Activated T-cell treated with anti-CD3 and anti-CD28 coated beads, Interleukin-2, amount 50 U/mL, for 72 hours (primary cell): ENCODE data around the gene MAPK14. TPM values are rescaled to one million over a fixed set of nuclear protein-coding genes. Genes with fewer than 3 reads are reported as not detected.

Experiments
- ATAC-seq, 2 donors: fragments of 150-1000 bp; cut with Tn5 transposase; replicated peaks in 1 of 2; 2 replicates each; pipeline ENCODE4 v1.10.0; 2021; ENCODE audit warnings: moderate library complexity in 2 of 2, mild to moderate bottlenecking in 1 of 2
- DNase-seq, 2 donors: peaks; one replicate each; pipeline ENCODE4 v3.0.0; 2021 to 2022; ENCODE audit warnings: mixed read lengths in 1 of 2
- H3K27ac Mint-ChIP-seq: one replicate; pipeline ENCODE4 v1.8.0; 2022; ENCODE audit warnings: mild to moderate bottlenecking, moderate library complexity, mixed read lengths
- H3K27me3 Mint-ChIP-seq: one replicate; pipeline ENCODE4 v1.8.0; 2022; ENCODE audit warnings: low read depth, mixed read lengths
- H3K36me3 Mint-ChIP-seq, 2 donors: one replicate each; pipeline ENCODE4 v1.8.0; 2022; ENCODE audit warnings: mixed read lengths in 2 of 2, mild to moderate bottlenecking in 1 of 2; ENCODE audit not compliant: insufficient read depth in 2 of 2
- H3K4me1 Mint-ChIP-seq: one replicate; pipeline ENCODE4 v1.8.0; 2022; ENCODE audit warnings: low read depth, mixed read lengths
- H3K4me3 Mint-ChIP-seq, 2 donors: one replicate each; pipeline ENCODE4 v1.8.0; 2022; ENCODE audit warnings: mild to moderate bottlenecking in 2 of 2, mixed read lengths in 2 of 2, moderate library complexity in 2 of 2
- H3K9me3 Mint-ChIP-seq, 2 donors: one replicate each; pipeline ENCODE4 v1.8.0; 2022; ENCODE audit warnings: mixed read lengths in 2 of 2
- total RNA-seq, 2 donors: library from RNA; stranded (reverse); gene quantifications; one replicate each; pipeline ENCODE4 v1.2.3, GENCODE V29; 2022

Gene MAPK14
- total RNA-seq, 2 donors from 2014 or later = 53.0 to 63.4 TPM

- no peak overlapping the region for H3K4me3 Mint-ChIP-seq
- no peaks in the 10 kb centered on the region for H3K27me3 Mint-ChIP-seq
- no peaks in the 10 kb centered on the region for H3K9me3 Mint-ChIP-seq
- no peak overlapping the region for H3K27ac Mint-ChIP-seq
- no peak for DNase-seq
- no peaks in the 10 kb centered on the region for H3K4me1 Mint-ChIP-seq
- no peaks in the 10 kb centered on the region for H3K36me3 Mint-ChIP-seq
- no peak for ATAC-seq
Observed at GRCh38 chr6:36049582-36049981, 22.0 kb downstream of the MAPK14 start.

GRCh38 chr6:36050305-36050704 lies 22.7 kb downstream of the MAPK14 start:
- no peak overlapping the region for H3K4me3 Mint-ChIP-seq
- H3K4me1 Mint-ChIP-seq = no peaks in the 10 kb centered on the region
- H3K27me3 Mint-ChIP-seq = no peaks in the 10 kb centered on the region
- ATAC-seq (no peak), DNase-seq (no peak)
- H3K27ac Mint-ChIP-seq = no peak overlapping the region
- H3K9me3 Mint-ChIP-seq = no peaks in the 10 kb centered on the region
- H3K36me3 Mint-ChIP-seq = no peaks in the 10 kb centered on the region

GRCh38 chr6:36050947-36051710 lies 23.5 kb downstream of the MAPK14 start:
- Mint-ChIP-seq H3K9me3 (no peaks in the 10 kb centered on the region), H3K27me3 (no peaks in the 10 kb centered on the region), H3K4me3 (no peak overlapping the region), H3K4me1 (no peaks in the 10 kb centered on the region), H3K27ac (no peak overlapping the region), H3K36me3 (no peaks in the 10 kb centered on the region)
- no peak for DNase-seq
- no peak for ATAC-seq

- Mint-ChIP-seq H3K36me3 (peaks cover 0 to 3% of the 10 kb centered on the region in 2 donors), H3K4me3 (no peak overlapping the region), H3K27me3 (no peaks in the 10 kb centered on the region), H3K9me3 (no peaks in the 10 kb centered on the region), H3K4me1 (no peaks in the 10 kb centered on the region), H3K27ac (no peak overlapping the region)
- DNase-seq (no peak), ATAC-seq (no peak)
Observed at GRCh38 chr6:36052097-36052496, 24.5 kb downstream of the MAPK14 start.

- H3K36me3 Mint-ChIP-seq = peaks cover 0 to 3% of the 10 kb centered on the region in 2 donors
- no peak overlapping the region for H3K4me3 Mint-ChIP-seq
- DNase-seq = no peak
- no peaks in the 10 kb centered on the region for H3K27me3 Mint-ChIP-seq
- no peak for ATAC-seq
- H3K9me3 Mint-ChIP-seq = no peaks in the 10 kb centered on the region
- no peaks in the 10 kb centered on the region for H3K4me1 Mint-ChIP-seq
- H3K27ac Mint-ChIP-seq = no peak overlapping the region
Observed at GRCh38 chr6:36053878-36054277, 26.3 kb downstream of the MAPK14 start.

- H3K4me1 Mint-ChIP-seq = no peaks in the 10 kb centered on the region
- ATAC-seq = no peak
- H3K4me3 Mint-ChIP-seq = no peak overlapping the region
- peaks cover 0 to 6% of the 10 kb centered on the region in 2 donors for H3K36me3 Mint-ChIP-seq
- H3K27me3 Mint-ChIP-seq = no peaks in the 10 kb centered on the region
- H3K27ac Mint-ChIP-seq = no peak overlapping the region
- no peaks in the 10 kb centered on the region for H3K9me3 Mint-ChIP-seq
- no peak for DNase-seq
Observed at GRCh38 chr6:36054415-36054814, 26.8 kb downstream of the MAPK14 start.

GRCh38 chr6:36054956-36055355 lies 27.3 kb downstream of the MAPK14 start:
- no peak overlapping the region for H3K4me3 Mint-ChIP-seq
- H3K27ac Mint-ChIP-seq = no peak overlapping the region
- H3K27me3 Mint-ChIP-seq = no peaks in the 10 kb centered on the region
- H3K4me1 Mint-ChIP-seq = no peaks in the 10 kb centered on the region
- H3K36me3 Mint-ChIP-seq = peaks cover 0 to 7% of the 10 kb centered on the region in 2 donors
- DNase-seq = no peak
- H3K9me3 Mint-ChIP-seq = no peaks in the 10 kb centered on the region
- no peak for ATAC-seq

- Mint-ChIP-seq H3K4me1 (no peaks in the 10 kb centered on the region), H3K4me3 (no peak overlapping the region), H3K9me3 (no peaks in the 10 kb centered on the region), H3K27ac (peak overlapping the region; percentile 65), H3K27me3 (no peaks in the 10 kb centered on the region), H3K36me3 (peaks cover 0 to 13% of the 10 kb centered on the region in 2 donors)
- DNase-seq = no peak
- ATAC-seq = no peak
Observed at GRCh38 chr6:36056178-36056577, 28.6 kb downstream of the MAPK14 start.

GRCh38 chr6:36061236-36061635 lies 33.6 kb downstream of the MAPK14 start:
- Mint-ChIP-seq H3K27me3 (no peaks in the 10 kb centered on the region), H3K27ac (no peak overlapping the region), H3K4me1 (peaks cover 20% of the 10 kb centered on the region), H3K36me3 (peaks cover 0 to 15% of the 10 kb centered on the region in 2 donors), H3K9me3 (no peaks in the 10 kb centered on the region), H3K4me3 (no peak overlapping the region)
- DNase-seq (no peak), ATAC-seq (no peak)

GRCh38 chr6:36062247-36062646 lies 34.6 kb downstream of the MAPK14 start:
- Mint-ChIP-seq H3K9me3 (no peaks in the 10 kb centered on the region), H3K36me3 (peaks cover 0 to 12% of the 10 kb centered on the region in 2 donors), H3K4me3 (no peak overlapping the region), H3K27me3 (no peaks in the 10 kb centered on the region), H3K27ac (no peak overlapping the region), H3K4me1 (peaks cover 28% of the 10 kb centered on the region)
- ATAC-seq = no peak
- no peak for DNase-seq

GRCh38 chr6:36063318-36064060 lies 35.9 kb downstream of the MAPK14 start:
- Mint-ChIP-seq H3K36me3 (peaks cover 0 to 14% of the 10 kb centered on the region in 2 donors), H3K4me1 (peaks cover 40% of the 10 kb centered on the region), H3K27ac (no peak overlapping the region)

GRCh38 chr6:36064770-36065396 lies 37.3 kb downstream of the MAPK14 start:
- Mint-ChIP-seq H3K27ac (no peak overlapping the region), H3K36me3 (peaks cover 0 to 10% of the 10 kb centered on the region in 2 donors), H3K9me3 (no peaks in the 10 kb centered on the region), H3K4me3 (no peak overlapping the region), H3K4me1 (peaks cover 42% of the 10 kb centered on the region), H3K27me3 (no peaks in the 10 kb centered on the region)
- DNase-seq = no peak
- ATAC-seq = peak in 1 of 2 donors; percentile 27

More at GRCh38 chr6:36063318-36064060, 35.9 kb downstream of the MAPK14 start:
- Mint-ChIP-seq H3K9me3 (no peaks in the 10 kb centered on the region), H3K4me3 (no peak overlapping the region), H3K27me3 (no peaks in the 10 kb centered on the region)
- ATAC-seq (no peak), DNase-seq (no peak)

GRCh38 chr6:36065916-36066315 lies 38.3 kb downstream of the MAPK14 start:
- Mint-ChIP-seq H3K36me3 (peaks cover 0 to 5% of the 10 kb centered on the region in 2 donors), H3K27ac (peak overlapping the region; percentile 83), H3K4me1 (peaks cover 42% of the 10 kb centered on the region), H3K9me3 (no peaks in the 10 kb centered on the region), H3K27me3 (no peaks in the 10 kb centered on the region), H3K4me3 (no peak overlapping the region)
- ATAC-seq = no peak
- DNase-seq = no peak
